H1 (cell line): ENCODE data around the gene UNC13C. TPM values are rescaled to one million over a fixed set of nuclear protein-coding genes. Genes with fewer than 3 reads are reported as not detected.

ENCODE experiments used
- CHD1 ChIP-seq: IDR thresholded peaks from 2 replicates; pipeline ENCODE4 v1.6.1; 2012; ENCODE audit warnings: low read depth, low read length, improper control_type of control experiment
- EZH2 ChIP-seq: fragments of 200-600 bp; sonication (generic); IDR thresholded peaks from 2 replicates; pipeline ENCODE4 v1.7.1; 2012; ENCODE audit warnings: low read depth, mild to moderate bottlenecking, moderate library complexity, low read length, inconsistent platforms; ENCODE audit not compliant: severe bottlenecking
- KDM4A ChIP-seq: IDR thresholded peaks from one replicate; pipeline ENCODE4 v1.7.1; 2012; ENCODE audit warnings: low read depth, mild to moderate bottlenecking, moderate library complexity, low read length, inconsistent platforms; ENCODE audit not compliant: severe bottlenecking
- TEAD4 ChIP-seq: IDR thresholded peaks from 2 replicates; pipeline ENCODE4 v1.6.1; 2012; ENCODE audit warnings: low read depth, low read length, inconsistent platforms, mixed read lengths
- polyA plus RNA-seq, 7 experiments: library from polyadenylated mRNA; depleted of rRNA in 3 of 7; stranded (reverse) in 5 of 7; unstranded in 2 of 7; fragments of >200 nt in 5 of 7; fragments of 200-250 nt in 2 of 7; gene quantifications; 1 replicate in 5 of 7; 2 replicates in 1 of 7; 4 replicates in 1 of 7; pipeline versions ENCODE4 v1.2.1 to v1.2.3, GENCODE V29; 2011 to 2013; ENCODE audit warnings: missing spikeins in 2 of 7, mixed read lengths in 2 of 7
- total RNA-seq: library from RNA; stranded (reverse); fragmentation: NEBNext Ultra II Directional; extraction: Animal tissue kit (Norgen Biotek cat#: 25700); gene quantifications from 2 replicates; pipeline ENCODE4 v1.2.1, GENCODE V29; 2021

The UNC13C gene
- total and polyA plus RNA-seq, 2 of the 8 experiments (the other 6 are each of a cell fraction or from before 2014, with no cell fraction given) = 0.02 to 0.13 TPM

DNA sequence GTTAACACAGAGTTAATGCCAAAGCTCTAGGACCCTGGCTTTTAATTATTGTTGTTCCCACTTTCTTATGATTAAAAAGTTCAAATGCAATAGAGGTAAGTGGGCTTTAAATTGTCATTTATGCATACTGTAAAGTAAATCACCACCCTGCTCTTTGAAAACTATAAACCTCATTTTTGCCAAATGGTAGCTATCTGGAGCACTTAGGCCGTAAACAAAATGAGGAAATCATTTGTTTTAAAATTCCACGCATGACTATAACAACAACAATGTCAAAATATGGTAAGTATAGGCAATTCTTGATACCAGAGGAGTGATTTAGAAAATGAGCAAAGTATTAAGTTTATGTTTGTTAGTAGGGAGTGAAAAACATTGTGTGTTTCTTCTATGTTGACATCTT, 1.8 kb downstream of the UNC13C start (continued):
- TF ChIP-seq KDM4A (no peak), EZH2 (no peak), TEAD4 (no peak), CHD1 (no peak)
